ENCODE data around the gene CLCN2. TPM values are rescaled to one million over a fixed set of nuclear protein-coding genes. Genes with fewer than 3 reads are reported as not detected.

CLCN2 gene
- total RNA-seq, 4 donors from 2014 or later, result 13.7 to 246 (median 73.1) TPM

- in situ Hi-C loops (cut with MboI; ENCODE audit: low pct_ligation_motif_present in 1 of 4, low pct_unique_long_range_greater_than_20kb in 1 of 4, low sequenced_read_pairs in 3 of 4), result loop anchor here in 2 of 4 donors (10.0 to 25.0 kb wide), 2 partner anchors 159 to 411 kb away; no protein-coding TSS in a partner anchor
- WGBS, 2 donors (ENCODE audit: low coverage in 1 of 2), result 83 to 84% methylated on average over 8 to 12 of the region's 12 CpGs
Observed at GRCh38 chr3:184375747-184376461, 14.5 kb upstream of the CLCN2 start.

DNA sequence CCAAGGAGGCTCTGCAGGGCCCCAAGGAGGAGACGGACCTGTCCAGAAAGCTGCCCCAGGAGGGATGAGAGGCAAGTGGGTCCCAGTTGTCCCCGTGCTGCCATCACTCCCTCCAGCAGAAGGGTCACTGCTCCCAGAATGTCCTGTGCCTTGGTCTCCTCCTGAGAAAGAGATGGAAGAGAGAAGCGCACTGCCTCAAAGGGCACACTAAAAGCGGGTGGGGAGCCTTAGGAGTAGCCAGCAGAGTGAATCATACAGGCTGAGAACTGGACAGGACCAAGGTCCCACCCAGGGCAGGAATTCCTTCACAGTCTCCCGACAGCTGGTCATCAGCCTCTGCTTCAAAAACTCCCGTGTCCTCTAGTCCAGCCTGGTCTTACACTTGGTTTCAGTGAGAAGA is 12.0 kb upstream of the CLCN2 start:
- Histone ChIP-seq H3K36me3 (peaks cover 0 to 4% (median 0%) of the 10 kb centered on the region in 4 donors), H3K4me1 (peaks cover 0 to 16% (median 0%) of the 10 kb centered on the region in 4 donors), H3K4me3 (no peak overlapping the region), H3K27me3 (peaks cover 25% of the 10 kb centered on the region), H3K9me3 (no peaks in the 10 kb centered on the region), H3K27ac (no peak overlapping the region)
- 82% methylated on average over 6 of the region's 6 CpGs; no CpG with 5 or more reads in 1 of the 2 donors for WGBS, 2 donors (ENCODE audit: low coverage in 1 of 2)
- in situ Hi-C loops (cut with MboI; ENCODE audit: low pct_ligation_motif_present in 1 of 4, low pct_unique_long_range_greater_than_20kb in 1 of 4, low sequenced_read_pairs in 3 of 4) (loop anchor here in 1 of 4 donors (10.0 to 25.0 kb wide), 2 partner anchors 161 to 414 kb away; no protein-coding TSS in a partner anchor), intact Hi-C loops (cut with DNase I; ENCODE audit: low total_unique reads) (loop anchor here (5.0 kb wide), 1 partner anchor 169 kb away; no protein-coding TSS in a partner anchor)
- no peak for DNase-seq
- TF ChIP-seq EP300 (IDR thresholded peaks at IDR 0.05; ENCODE audit: low read depth) (no peak), CTCF (IDR thresholded peaks at IDR 0.05) (no peak), POLR2AphosphoS5 (IDR thresholded peaks at IDR 0.05) (no peak), POLR2A (IDR thresholded peaks at IDR 0.05) (no peak)

More at GRCh38 chr3:184375747-184376461, 14.5 kb upstream of the CLCN2 start:
- Histone ChIP-seq H3K27ac (no peak overlapping the region), H3K4me3 (no peak overlapping the region), H3K36me3 (no peaks in the 10 kb centered on the region), H3K27me3 (peaks cover 46% of the 10 kb centered on the region), H3K4me1 (peaks cover 4 to 27% (median 6%) of the 10 kb centered on the region in 4 donors), H3K9me3 (no peaks in the 10 kb centered on the region)
- no peak for DNase-seq
- intact Hi-C loops (cut with DNase I; ENCODE audit: low total_unique reads), result no loop called here
- TF ChIP-seq POLR2AphosphoS5 (IDR thresholded peaks at IDR 0.05) (no peak), CTCF (IDR thresholded peaks at IDR 0.05) (no peak), POLR2A (IDR thresholded peaks at IDR 0.05) (no peak), EP300 (IDR thresholded peaks at IDR 0.05; ENCODE audit: low read depth) (no peak)

- H3K4me3 ChIP-seq, result no peak overlapping the region
- H3K27ac ChIP-seq, result no peak overlapping the region
- peaks cover 0 to 12% (median 0%) of the 10 kb centered on the region in 4 donors for H3K4me1 ChIP-seq
- peaks cover 0 to 4% (median 2%) of the 10 kb centered on the region in 4 donors for H3K36me3 ChIP-seq
- intact Hi-C loops (cut with DNase I; ENCODE audit: low total_unique reads) (loop anchor here (5.0 kb wide), 1 partner anchor 169 kb away; no protein-coding TSS in a partner anchor), in situ Hi-C loops (cut with MboI; ENCODE audit: low pct_ligation_motif_present in 1 of 4, low pct_unique_long_range_greater_than_20kb in 1 of 4, low sequenced_read_pairs in 3 of 4) (loop anchor here in 1 of 4 donors (10.0 to 25.0 kb wide), 2 partner anchors 162 to 414 kb away; no protein-coding TSS in a partner anchor)
- peaks cover 20% of the 10 kb centered on the region for H3K27me3 ChIP-seq
- DNase-seq, result no peak
- TF ChIP-seq CTCF (IDR thresholded peaks at IDR 0.05) (no peak), POLR2AphosphoS5 (IDR thresholded peaks at IDR 0.05) (no peak), EP300 (IDR thresholded peaks at IDR 0.05; ENCODE audit: low read depth) (no peak), POLR2A (IDR thresholded peaks at IDR 0.05) (no peak)
- no peaks in the 10 kb centered on the region for H3K9me3 ChIP-seq
- 45% methylated on average over 5 of the region's 5 CpGs; no CpG with 5 or more reads in 1 of the 2 donors for WGBS, 2 donors (ENCODE audit: low coverage in 1 of 2)
Observed at GRCh38 chr3:184372911-184373310, 11.5 kb upstream of the CLCN2 start.

GRCh38 chr3:184372296-184372821 is 11.0 kb upstream of the CLCN2 start:
- Histone ChIP-seq H3K27ac (no peak overlapping the region), H3K4me1 (peaks cover 0 to 7% (median 0%) of the 10 kb centered on the region in 4 donors), H3K9me3 (no peaks in the 10 kb centered on the region), H3K4me3 (no peak overlapping the region), H3K27me3 (peaks cover 17% of the 10 kb centered on the region), H3K36me3 (peaks cover 0 to 6% (median 2%) of the 10 kb centered on the region in 4 donors)
- in situ Hi-C loops (cut with MboI; ENCODE audit: low pct_ligation_motif_present in 1 of 4, low pct_unique_long_range_greater_than_20kb in 1 of 4, low sequenced_read_pairs in 3 of 4), result loop anchor here in 1 of 4 donors (10.0 to 25.0 kb wide), 2 partner anchors 162 to 415 kb away; no protein-coding TSS in a partner anchor
- no peak for DNase-seq
- 58 to 75% methylated on average over 3 to 8 of the region's 8 CpGs for WGBS, 2 donors (ENCODE audit: low coverage in 1 of 2)
- intact Hi-C loops (cut with DNase I; ENCODE audit: low total_unique reads), result loop anchor here (5.0 kb wide), 1 partner anchor 170 kb away; no protein-coding TSS in a partner anchor
- TF ChIP-seq POLR2A (IDR thresholded peaks at IDR 0.05) (no peak), EP300 (IDR thresholded peaks at IDR 0.05; ENCODE audit: low read depth) (no peak), CTCF (IDR thresholded peaks at IDR 0.05) (no peak), POLR2AphosphoS5 (IDR thresholded peaks at IDR 0.05) (no peak)
